ENCODE measurements around the gene GALNT17.

Gene GALNT17

GRCh38 chr7:71386152-71386785, 254.3 kb downstream of the GALNT17 start:
- DNase-seq (ENCODE audit: low spot score) (no peak), FAIRE-seq (no peak)

DNA sequence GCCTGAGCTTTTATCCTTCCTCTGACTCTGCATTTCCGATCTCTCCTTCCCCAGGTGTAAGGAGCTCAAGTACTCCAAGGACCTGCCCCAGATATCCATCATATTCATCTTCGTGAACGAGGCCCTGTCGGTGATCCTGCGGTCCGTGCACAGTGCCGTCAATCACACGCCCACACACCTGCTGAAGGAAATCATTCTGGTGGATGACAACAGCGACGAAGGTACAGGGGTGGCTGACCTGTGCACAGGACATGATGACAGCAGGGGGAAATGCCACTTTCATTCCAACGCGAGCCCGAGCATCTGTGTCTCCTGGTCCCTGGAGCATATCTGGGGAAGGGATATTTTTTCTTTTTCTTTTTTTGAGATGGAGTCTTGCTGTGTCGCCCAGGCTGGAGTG, 256.2 kb downstream of the GALNT17 start:
- DNase-seq (ENCODE audit: low spot score) (no peak), FAIRE-seq (no peak)

DNA sequence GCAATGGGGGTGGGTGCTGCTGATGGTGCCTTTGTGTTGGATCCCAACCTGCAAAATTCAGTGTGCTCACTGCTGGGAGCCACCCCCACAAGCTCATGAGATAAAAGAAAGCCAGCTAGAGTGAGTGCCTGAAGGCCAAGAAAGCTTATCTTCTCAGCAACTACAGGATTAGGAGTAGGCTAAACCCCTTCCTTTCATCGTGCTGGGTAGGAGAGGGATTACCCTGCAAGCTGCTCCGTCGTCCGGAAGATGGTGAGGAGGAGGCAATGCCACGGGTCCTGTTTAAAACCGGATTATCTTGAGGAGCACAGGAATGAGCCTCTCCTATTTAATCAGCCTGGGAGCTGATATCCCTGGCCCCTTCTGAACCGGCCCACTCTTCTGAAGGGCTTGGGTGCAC, 258.0 kb downstream of the GALNT17 start:
- FAIRE-seq (no peak), DNase-seq (ENCODE audit: low spot score) (no peak)

- no peak for DNase-seq (ENCODE audit: low spot score)
- FAIRE-seq, result no peak
Observed at GRCh38 chr7:71393661-71394060, 261.7 kb downstream of the GALNT17 start.

- no peak for DNase-seq (ENCODE audit: low spot score)
- FAIRE-seq, result no peak
Observed at GRCh38 chr7:71402684-71403083, 270.7 kb downstream of the GALNT17 start.

DNA sequence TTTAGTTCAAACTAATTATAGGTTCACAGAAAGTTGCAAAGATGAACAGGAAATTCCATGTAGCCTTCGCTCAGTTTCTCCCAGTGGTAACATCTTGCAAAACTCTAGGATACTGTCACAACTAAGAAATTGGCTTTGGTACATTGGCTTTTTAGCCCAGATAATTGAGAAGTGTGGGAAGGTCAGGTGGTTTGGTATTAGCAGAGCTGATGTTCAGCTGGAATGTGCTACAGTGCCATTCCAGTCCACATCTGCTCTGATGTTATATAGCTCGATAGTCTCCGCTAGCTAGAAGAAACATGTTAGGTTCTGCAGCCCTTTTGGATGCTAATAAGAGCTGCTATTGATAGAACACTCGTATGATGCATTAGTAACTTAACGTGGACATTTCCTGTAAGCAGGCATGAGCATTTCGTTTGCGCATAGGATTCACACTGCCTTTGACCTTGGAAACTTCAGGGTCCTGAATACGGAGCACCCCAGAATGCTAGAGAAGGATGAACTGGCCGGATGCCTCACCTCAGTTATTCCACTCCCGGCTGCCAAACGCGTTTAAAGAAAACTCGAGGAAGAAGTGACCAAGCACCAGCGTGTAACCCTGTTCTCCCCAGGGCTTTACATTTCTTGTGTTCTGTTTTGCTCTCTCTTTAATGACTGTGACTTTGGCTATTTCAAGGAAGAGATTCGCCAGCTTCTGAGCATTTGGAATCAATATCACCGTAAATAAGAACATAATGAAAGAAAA, 271.4 kb downstream of the GALNT17 start:
- DNase-seq (ENCODE audit: low spot score), result no peak

DNA sequence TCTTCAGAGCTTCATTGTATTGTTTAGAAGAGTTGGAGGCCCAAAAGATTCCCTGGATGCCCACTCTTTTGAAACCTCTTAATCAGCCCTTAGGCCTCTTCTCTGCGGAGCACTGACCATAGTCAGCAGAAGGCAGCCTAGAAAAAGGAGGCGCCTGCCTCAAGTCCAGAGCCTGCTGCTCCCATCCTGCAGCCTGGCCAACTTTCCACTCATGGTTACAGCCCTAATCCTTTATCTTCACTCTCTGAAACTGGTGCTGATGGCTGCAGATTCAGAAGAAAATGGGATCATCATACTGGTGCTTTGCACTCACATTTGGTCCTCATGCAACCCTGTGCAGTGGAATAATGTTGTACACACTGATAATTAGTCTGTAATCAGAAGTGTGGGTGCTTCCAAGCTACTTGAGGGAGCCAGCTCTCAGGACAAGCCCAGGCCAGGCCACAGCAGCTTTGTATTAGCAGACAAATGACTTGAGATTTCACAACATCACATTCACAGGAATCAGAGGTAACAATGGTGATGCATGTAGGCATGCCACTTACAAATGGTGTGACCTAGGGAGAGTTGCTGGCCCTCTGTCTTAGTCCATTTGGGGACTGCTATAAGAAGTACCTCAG, 272.9 kb downstream of the GALNT17 start:
- DNase-seq (ENCODE audit: low spot score) (no peak), FAIRE-seq (no peak)

More for the DNA sequence above, 271.4 kb downstream of the GALNT17 start:
- FAIRE-seq, result no peak

GRCh38 chr7:71408271-71408670, 276.3 kb downstream of the GALNT17 start:
- FAIRE-seq (no peak), DNase-seq (ENCODE audit: low spot score) (no peak)

- DNase-seq (ENCODE audit: low spot score), result no peak
- FAIRE-seq, result no peak
Observed at GRCh38 chr7:71409550-71410157, 277.7 kb downstream of the GALNT17 start.

DNA sequence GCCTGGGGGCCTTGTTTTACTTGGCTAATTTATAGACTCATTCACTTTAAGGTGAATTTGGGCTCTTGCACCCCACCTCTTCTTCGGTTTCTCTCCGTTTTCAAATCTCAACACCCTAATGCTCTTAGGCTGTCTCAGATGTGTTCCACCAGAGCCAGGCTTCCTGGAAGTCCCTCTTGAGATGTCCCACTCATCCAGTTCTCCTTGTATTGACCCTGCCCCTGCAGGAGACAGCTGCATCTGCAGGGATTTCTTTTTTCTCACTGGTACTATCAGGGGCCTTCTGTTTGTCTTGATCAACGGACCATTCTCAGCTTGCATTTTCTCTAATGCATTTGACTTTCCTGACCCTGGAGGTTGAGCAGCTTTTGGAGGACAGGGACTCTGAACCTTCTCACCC, 279.5 kb downstream of the GALNT17 start:
- DNase-seq (ENCODE audit: low spot score) (no peak), FAIRE-seq (no peak)

DNA sequence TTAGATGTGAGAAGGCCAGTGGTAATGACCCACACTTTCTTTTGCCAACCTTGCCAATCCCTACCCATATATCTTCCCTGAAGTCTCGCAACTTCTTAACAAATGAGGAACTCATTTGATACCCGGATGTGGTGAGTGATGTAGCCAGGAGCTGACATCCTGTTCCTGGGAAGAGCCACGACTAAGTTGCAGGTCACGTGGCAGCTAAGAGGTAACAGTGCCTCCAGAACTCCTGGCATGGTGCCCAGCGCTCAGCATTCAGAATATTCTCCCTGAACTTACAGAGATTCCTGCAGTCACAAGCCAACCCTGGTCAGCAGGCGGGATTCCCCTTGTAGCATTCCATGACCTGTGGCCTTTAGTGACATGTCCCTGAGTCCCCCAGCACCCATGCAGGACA, 282.5 kb downstream of the GALNT17 start:
- DNase-seq (ENCODE audit: low spot score) (no peak), FAIRE-seq (no peak)

DNA sequence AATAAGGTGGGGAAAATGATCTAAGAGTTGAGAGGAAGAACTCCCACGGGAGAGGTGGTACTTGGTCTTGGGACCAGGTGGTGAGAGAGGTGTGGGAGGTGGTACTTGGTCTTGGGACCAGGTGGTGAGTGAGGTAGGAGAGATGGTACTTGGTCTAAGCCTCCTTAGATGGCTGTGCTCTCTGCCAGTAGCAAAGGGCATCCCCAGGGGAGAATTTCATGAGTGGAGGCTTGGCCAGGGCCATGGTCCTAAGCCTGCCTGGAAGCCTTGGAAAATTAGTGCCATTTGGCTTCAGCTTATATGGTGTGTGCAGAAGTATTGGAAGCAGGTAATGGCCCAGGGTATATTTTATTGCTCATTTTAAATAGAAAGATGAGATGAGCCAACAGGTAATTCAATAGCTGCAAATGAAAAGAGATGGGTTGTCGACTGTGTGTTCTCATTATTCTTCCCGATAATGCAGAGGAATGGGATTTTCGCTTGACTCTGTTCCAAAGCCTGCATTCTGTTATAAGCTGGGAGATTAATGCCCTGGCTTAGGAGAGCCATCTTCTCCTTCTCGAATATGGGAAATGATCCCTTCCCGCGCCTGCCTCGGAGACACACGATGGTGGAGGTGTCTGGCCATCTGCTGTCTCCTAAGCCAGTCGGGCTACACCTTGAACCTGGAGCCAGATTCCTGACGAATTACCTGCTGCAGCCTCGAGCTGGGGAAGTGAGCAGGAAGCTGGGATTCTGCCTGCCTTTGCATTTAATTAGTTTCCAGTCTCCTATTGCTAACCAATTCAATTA, 287.8 kb downstream of the GALNT17 start:
- DNase-seq (ENCODE audit: low spot score), result no peak
- FAIRE-seq, result no peak

DNA sequence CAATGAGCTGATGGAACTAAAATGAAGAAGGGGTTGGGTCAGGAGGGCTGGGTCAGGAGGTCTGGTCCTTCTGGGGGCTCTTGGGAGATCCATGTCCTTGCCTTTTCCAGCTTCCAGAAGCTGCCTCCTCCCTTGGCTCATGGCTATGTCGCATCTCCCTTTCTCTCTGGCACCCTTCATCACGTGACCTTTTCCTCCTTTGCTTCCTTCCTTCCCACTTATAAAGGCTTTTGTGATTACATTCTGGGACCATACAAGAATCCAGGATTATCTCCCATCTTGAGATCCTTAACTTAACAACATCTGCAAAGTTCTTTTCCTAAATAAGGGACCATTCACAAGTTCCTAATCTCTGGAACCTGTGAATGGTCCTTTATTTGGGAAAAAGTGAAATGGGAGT, 290.2 kb downstream of the GALNT17 start:
- DNase-seq (ENCODE audit: low spot score) (no peak), FAIRE-seq (no peak)

GRCh38 chr7:71424166-71425035, 292.5 kb downstream of the GALNT17 start:
- FAIRE-seq, result no peak
- DNase-seq (ENCODE audit: low spot score), result no peak

GRCh38 chr7:71429083-71429482, 297.1 kb downstream of the GALNT17 start:
- FAIRE-seq, result no peak
- no peak for DNase-seq (ENCODE audit: low spot score)

DNA sequence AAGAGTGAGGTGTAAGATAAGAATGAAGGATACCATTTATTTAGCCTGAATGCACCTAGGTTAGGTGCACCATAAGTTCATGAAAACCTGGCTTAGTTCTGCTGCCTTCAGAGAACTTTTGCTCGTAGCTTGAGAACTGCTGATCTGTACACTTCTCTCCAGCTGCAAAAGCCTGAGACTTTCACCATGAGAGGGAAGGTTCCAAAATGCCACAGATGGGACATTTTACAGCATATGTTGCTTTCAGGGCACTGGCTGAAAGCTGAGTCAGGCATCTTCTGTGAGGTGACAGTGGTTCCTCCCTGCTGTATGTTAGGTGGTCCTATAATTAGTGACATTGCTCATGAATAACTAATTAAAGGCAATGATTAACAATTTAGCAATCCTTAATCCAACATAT, 298.3 kb downstream of the GALNT17 start:
- DNase-seq (ENCODE audit: low spot score), result no peak
- no peak for FAIRE-seq

DNA sequence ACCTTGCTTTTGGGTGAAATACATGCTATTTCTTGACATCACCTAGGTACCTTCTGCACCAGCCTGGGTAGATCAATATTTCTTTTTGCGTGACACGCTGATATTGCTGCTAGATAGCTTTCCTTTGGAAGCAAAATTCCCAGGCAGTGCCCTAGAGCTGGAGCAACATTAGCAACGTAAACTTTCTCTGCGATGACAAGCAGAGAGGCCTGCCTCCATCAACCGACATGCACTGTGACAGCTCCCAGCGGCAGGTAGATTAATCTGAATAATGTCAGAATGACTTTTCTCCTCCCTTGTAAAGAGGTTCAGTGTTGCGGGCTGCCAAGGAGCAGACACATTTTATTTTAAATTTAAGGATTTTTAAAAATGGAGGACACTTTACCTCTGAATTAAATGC, 307.4 kb downstream of the GALNT17 start:
- FAIRE-seq (no peak), DNase-seq (ENCODE audit: low spot score) (no peak)

- FAIRE-seq, result no peak
Observed at GRCh38 chr7:71442492-71443190, 310.7 kb downstream of the GALNT17 start.

DNA sequence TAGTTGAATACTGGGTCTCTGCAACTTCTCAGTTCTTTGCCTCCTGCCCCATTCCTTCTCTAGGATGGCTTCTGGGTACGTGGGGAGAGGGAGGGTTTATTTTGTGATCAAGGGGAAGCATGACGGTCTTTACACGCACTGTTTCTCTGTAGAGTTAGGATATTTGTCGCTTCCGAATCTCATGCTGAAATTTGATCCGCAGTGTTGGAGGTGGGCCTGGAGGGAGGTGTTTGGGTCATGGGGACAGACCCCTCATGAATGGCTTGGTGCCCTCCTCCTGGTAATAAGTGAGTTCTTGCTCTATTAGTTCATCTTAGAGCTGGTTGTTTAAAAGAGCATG, 311.2 kb downstream of the GALNT17 start:
- DNase-seq (ENCODE audit: low spot score), result no peak
- FAIRE-seq, result no peak

More at GRCh38 chr7:71442492-71443190, 310.7 kb downstream of the GALNT17 start:
- no peak for DNase-seq (ENCODE audit: low spot score)

DNA sequence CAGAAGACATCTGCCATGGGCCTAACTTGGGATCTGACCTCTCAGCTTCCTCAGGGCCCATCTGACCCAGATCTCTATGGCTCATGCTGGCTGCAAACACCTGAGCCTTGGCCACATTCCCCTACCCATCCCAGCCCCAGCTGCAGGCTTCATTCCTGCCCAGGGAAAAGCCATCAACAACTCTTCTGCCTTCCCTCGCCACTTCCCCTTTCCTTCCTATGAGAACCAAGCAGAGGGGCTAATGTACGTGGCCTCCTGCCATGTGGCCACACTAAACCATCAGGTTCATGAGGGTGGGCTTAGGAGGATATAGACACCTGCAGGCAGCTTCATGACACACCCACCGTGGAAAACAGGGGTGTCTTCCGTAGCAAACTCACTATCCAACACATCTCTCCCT, 312.2 kb downstream of the GALNT17 start:
- FAIRE-seq (no peak), DNase-seq (ENCODE audit: low spot score) (no peak)
